Measurements from ENCODE around the gene DCC. TPM values are rescaled to one million over a fixed set of nuclear protein-coding genes. Genes with fewer than 3 reads are reported as not detected.

DCC gene
- total and polyA plus RNA-seq, 2 donors (not counting 1 experiment from before 2014, with no cell fraction given), result not detected

- H3K27me3 ChIP-seq (replicated peaks in 1 of 4; ENCODE audit: control extremely low read depth in 1 of 4, control insufficient read depth in 3 of 4, insufficient read depth in 4 of 4, low read length in 3 of 4), result no peaks in the 10 kb centered on the region
- Mint-ChIP-seq H3K9me3 (ENCODE audit: insufficient read depth) (peaks cover 3% of the 10 kb centered on the region), H3K27ac (no peak overlapping the region), H3K4me3 (no peak overlapping the region), H3K4me1 (no peaks in the 10 kb centered on the region), H3K27me3 (no peaks in the 10 kb centered on the region)
- no peaks in the 10 kb centered on the region for H3K9me3 ChIP-seq (ENCODE audit: control extremely low read depth in 1 of 3, control insufficient read depth in 2 of 3, insufficient read depth in 1 of 3, low read length in 2 of 3)
- no peaks in the 10 kb centered on the region for H3K36me3 ChIP-seq (replicated peaks in 1 of 2; ENCODE audit: control extremely low read depth in 1 of 2, control insufficient read depth in 1 of 2, extremely low read depth in 1 of 2, insufficient read depth in 2 of 2, low read length in 1 of 2)
- no peaks in the 10 kb centered on the region for H4K20me1 ChIP-seq (ENCODE audit: control insufficient read depth, insufficient read depth, low read length, poor library complexity, severe bottlenecking)
- H3K9ac ChIP-seq (ENCODE audit: low read length), result no peak overlapping the region
- ATAC-seq (ENCODE audit: low read depth), result no peak
- CTCF ChIA-PET, result no interaction called here
- H3K27ac ChIP-seq (ENCODE audit: low read length in 2 of 2), result no peak overlapping the region
- no peak overlapping the region for H3K4me2 ChIP-seq (replicated peaks; ENCODE audit: low read depth, low read length, poor library complexity, severe bottlenecking)
- no peak for DNase-seq
- no peak overlapping the region for H3K4me3 ChIP-seq (ENCODE audit: control extremely low read depth in 1 of 5, extremely low read depth in 1 of 5, insufficient read depth in 1 of 5, low read depth in 2 of 5, low read length in 4 of 5)
- POLR2A ChIA-PET, result no interaction called here
- H2AFZ ChIP-seq (ENCODE audit: insufficient read depth, low read depth, low read length, poor library complexity, severe bottlenecking), result no peak overlapping the region
- intact Hi-C loops (cut with micrococcal nuclease), result no loop called here
- no peaks in the 10 kb centered on the region for H3K4me1 ChIP-seq (ENCODE audit: control insufficient read depth in 2 of 2, insufficient read depth in 2 of 2, low read length in 2 of 2)
- H3K79me2 ChIP-seq (ENCODE audit: control insufficient read depth, insufficient read depth, low read length), result no peaks in the 10 kb centered on the region
- TF ChIP-seq CTCF (IDR thresholded peaks at IDR 0.05) (no peak), EZH2 (IDR thresholded peaks at IDR 0.05; ENCODE audit: borderline replicate concordance, insufficient read depth, low read depth, low read length, poor library complexity, severe bottlenecking) (no peak)
Observed at GRCh38 chr18:53038608-53039007, 698.6 kb downstream of the DCC start.

- DNase-seq (no peak), ATAC-seq (ENCODE audit: low read depth) (no peak)
- Mint-ChIP-seq H3K27ac (no peak overlapping the region), H3K9me3 (ENCODE audit: insufficient read depth) (peaks cover 5% of the 10 kb centered on the region), H3K4me3 (no peak overlapping the region), H3K4me1 (no peaks in the 10 kb centered on the region), H3K27me3 (no peaks in the 10 kb centered on the region)
- ChIA-PET CTCF (no interaction called here), POLR2A (no interaction called here)
- intact Hi-C loops (cut with micrococcal nuclease), result no loop called here
- Histone ChIP-seq H3K9ac (ENCODE audit: low read length) (no peak overlapping the region), H3K9me3 (ENCODE audit: control extremely low read depth in 1 of 3, control insufficient read depth in 2 of 3, insufficient read depth in 1 of 3, low read length in 2 of 3) (no peaks in the 10 kb centered on the region), H3K27ac (ENCODE audit: low read length in 2 of 2) (no peak overlapping the region), H3K4me1 (ENCODE audit: control insufficient read depth in 2 of 2, insufficient read depth in 2 of 2, low read length in 2 of 2) (no peaks in the 10 kb centered on the region), H4K20me1 (ENCODE audit: control insufficient read depth, insufficient read depth, low read length, poor library complexity, severe bottlenecking) (no peaks in the 10 kb centered on the region), H3K4me2 (replicated peaks; ENCODE audit: low read depth, low read length, poor library complexity, severe bottlenecking) (no peak overlapping the region), H3K4me3 (ENCODE audit: control extremely low read depth in 1 of 5, extremely low read depth in 1 of 5, insufficient read depth in 1 of 5, low read depth in 2 of 5, low read length in 4 of 5) (no peak overlapping the region), H3K79me2 (ENCODE audit: control insufficient read depth, insufficient read depth, low read length) (no peaks in the 10 kb centered on the region), H2AFZ (ENCODE audit: insufficient read depth, low read depth, low read length, poor library complexity, severe bottlenecking) (no peak overlapping the region), H3K27me3 (replicated peaks in 1 of 4; ENCODE audit: control extremely low read depth in 1 of 4, control insufficient read depth in 3 of 4, insufficient read depth in 4 of 4, low read length in 3 of 4) (no peaks in the 10 kb centered on the region), H3K36me3 (replicated peaks in 1 of 2; ENCODE audit: control extremely low read depth in 1 of 2, control insufficient read depth in 1 of 2, extremely low read depth in 1 of 2, insufficient read depth in 2 of 2, low read length in 1 of 2) (no peaks in the 10 kb centered on the region)
- TF ChIP-seq EZH2 (IDR thresholded peaks at IDR 0.05; ENCODE audit: borderline replicate concordance, insufficient read depth, low read depth, low read length, poor library complexity, severe bottlenecking), result no peak
- no peak for TF ChIP-seq CTCF (IDR thresholded peaks at IDR 0.05)
- WGBS (ENCODE audit: insufficient coverage), result 83% methylated on average over 1 of the region's 3 CpGs
Observed at GRCh38 chr18:53040286-53040685, 700.3 kb downstream of the DCC start.

All from B cell (primary cell).